Karpas-422 (cell line): ENCODE data around the gene TRABD2B. TPM values are rescaled to one million over a fixed set of nuclear protein-coding genes. Genes with fewer than 3 reads are reported as not detected.

ENCODE experiments used
- DNase-seq: peaks from one replicate; pipeline ENCODE4 v3.0.0-alpha.2; 2015
- H2AFZ ChIP-seq: fragments of 200-600 bp; sonication (generic); 2 replicates; pipeline ENCODE4 v1.6.1; 2014; ENCODE audit warnings: antibody characterized with exemption, low read length, mixed read lengths
- H3K27ac ChIP-seq: fragments of 200-600 bp; sonication (generic); 2 replicates; pipeline ENCODE4 v1.5.1; 2014; ENCODE audit warnings: mild to moderate bottlenecking, low read length, moderate library complexity
- H3K27me3 ChIP-seq: fragments of 200-600 bp; sonication (generic); 2 replicates; pipeline ENCODE4 v1.6.1; 2014; ENCODE audit warnings: low read length, mixed read lengths
- H3K36me3 ChIP-seq: fragments of 200-600 bp; sonication (generic); 2 replicates; pipeline ENCODE4 v1.6.1; 2014; ENCODE audit warnings: low read length, mixed read lengths; ENCODE audit not compliant: insufficient read depth
- H3K4me1 ChIP-seq: fragments of 200-600 bp; sonication (generic); 2 replicates; pipeline ENCODE4 v1.6.1; 2014; ENCODE audit warnings: mild to moderate bottlenecking, low read length, mixed read lengths
- H3K4me2 ChIP-seq: fragments of 200-600 bp; sonication (generic); 2 replicates; pipeline ENCODE4 v1.6.1; 2014; ENCODE audit warnings: low read length, low read depth, mild to moderate bottlenecking; ENCODE audit not compliant: poor library complexity, severe bottlenecking
- H3K4me3 ChIP-seq: fragments of 200-600 bp; sonication (generic); 2 replicates; pipeline ENCODE4 v1.5.1; 2014; ENCODE audit warnings: mild to moderate bottlenecking, antibody characterized with exemption, low read length, mixed read lengths
- H3K79me2 ChIP-seq: fragments of 200-600 bp; sonication (generic); 2 replicates; pipeline ENCODE4 v1.6.1; 2014; ENCODE audit warnings: mild to moderate bottlenecking, low read length, mixed read lengths
- H3K9ac ChIP-seq: fragments of 200-600 bp; sonication (generic); 2 replicates; pipeline ENCODE4 v1.6.0; 2014; ENCODE audit warnings: low read length
- H3K9me2 ChIP-seq: fragments of 200-600 bp; sonication (generic), shearing (Covaris generic); replicated peaks from 2 replicates; pipeline ENCODE4 v1.6.0; 2014; ENCODE audit warnings: mild to moderate bottlenecking, low read length, moderate library complexity; ENCODE audit not compliant: insufficient read depth
- H3K9me3 ChIP-seq: fragments of 300-700, 200-600 bp; sonication (generic); 2 replicates; pipeline ENCODE4 v1.6.1; 2014; ENCODE audit warnings: low read length, mixed read lengths
- H4K20me1 ChIP-seq: fragments of 200-600 bp; sonication (generic); 2 replicates; pipeline ENCODE4 v1.6.1; 2014; ENCODE audit warnings: mild to moderate bottlenecking, antibody characterized with exemption, low read length, low read depth; ENCODE audit not compliant: insufficient read depth
- total RNA-seq: library from RNA; depleted of rRNA; stranded (reverse); fragments of >200 nt; shearing (Covaris generic); gene quantifications from 2 replicates; pipeline ENCODE4 v1.2.3, GENCODE V29; 2014; ENCODE audit warnings: low replicate concordance

TRABD2B gene
- total RNA-seq, 1 experiment from 2014 or later = not detected

- no peak overlapping the region for H3K4me2 ChIP-seq
- no peaks in the 10 kb centered on the region for H3K9me3 ChIP-seq
- H3K36me3 ChIP-seq = no peaks in the 10 kb centered on the region
These were observed 177.7 kb downstream of the TRABD2B start for GRCh38 chr1:47819574-47819888.

GRCh38 chr1:47818682-47819573 is 178.3 kb downstream of the TRABD2B start:
- no peaks in the 10 kb centered on the region for H3K9me2 ChIP-seq
- H2AFZ ChIP-seq = no peak overlapping the region
- DNase-seq = no peak
- H4K20me1 ChIP-seq = no peaks in the 10 kb centered on the region
- no peak overlapping the region for H3K27ac ChIP-seq
- no peak overlapping the region for H3K9ac ChIP-seq
- H3K4me2 ChIP-seq = no peak overlapping the region
- H3K79me2 ChIP-seq = no peaks in the 10 kb centered on the region
- no peaks in the 10 kb centered on the region for H3K9me3 ChIP-seq
- no peaks in the 10 kb centered on the region for H3K4me1 ChIP-seq
- no peak overlapping the region for H3K4me3 ChIP-seq
- H3K36me3 ChIP-seq = no peaks in the 10 kb centered on the region
- no peaks in the 10 kb centered on the region for H3K27me3 ChIP-seq

More at GRCh38 chr1:47819574-47819888, 177.7 kb downstream of the TRABD2B start:
- Histone ChIP-seq H3K9ac (no peak overlapping the region), H3K9me2 (no peaks in the 10 kb centered on the region), H3K4me1 (no peaks in the 10 kb centered on the region), H3K27ac (no peak overlapping the region), H3K4me3 (no peak overlapping the region), H3K27me3 (no peaks in the 10 kb centered on the region), H3K79me2 (no peaks in the 10 kb centered on the region), H4K20me1 (no peaks in the 10 kb centered on the region), H2AFZ (no peak overlapping the region)
- DNase-seq = no peak

GRCh38 chr1:47817861-47818260 is 179.3 kb downstream of the TRABD2B start:
- no peak overlapping the region for H3K9ac ChIP-seq
- no peak for DNase-seq
- no peaks in the 10 kb centered on the region for H3K79me2 ChIP-seq

GRCh38 chr1:47816325-47817071 is 180.7 kb downstream of the TRABD2B start:
- no peak for DNase-seq
- Histone ChIP-seq H3K4me1 (no peaks in the 10 kb centered on the region), H3K4me3 (no peak overlapping the region), H2AFZ (no peak overlapping the region), H3K9ac (no peak overlapping the region), H3K9me3 (no peaks in the 10 kb centered on the region), H3K9me2 (no peaks in the 10 kb centered on the region), H3K36me3 (no peaks in the 10 kb centered on the region), H3K27ac (no peak overlapping the region), H3K27me3 (no peaks in the 10 kb centered on the region), H3K79me2 (no peaks in the 10 kb centered on the region), H3K4me2 (no peak overlapping the region), H4K20me1 (no peaks in the 10 kb centered on the region)

More at GRCh38 chr1:47817861-47818260, 179.3 kb downstream of the TRABD2B start:
- Histone ChIP-seq H3K9me2 (no peaks in the 10 kb centered on the region), H3K27me3 (no peaks in the 10 kb centered on the region), H4K20me1 (no peaks in the 10 kb centered on the region), H3K9me3 (no peaks in the 10 kb centered on the region), H3K36me3 (no peaks in the 10 kb centered on the region), H3K4me2 (no peak overlapping the region), H3K4me1 (no peaks in the 10 kb centered on the region), H3K27ac (no peak overlapping the region), H3K4me3 (no peak overlapping the region), H2AFZ (no peak overlapping the region)

- Histone ChIP-seq H3K27ac (no peak overlapping the region), H2AFZ (no peak overlapping the region), H4K20me1 (no peaks in the 10 kb centered on the region), H3K4me3 (no peak overlapping the region), H3K4me1 (no peaks in the 10 kb centered on the region), H3K79me2 (no peaks in the 10 kb centered on the region), H3K9me2 (no peaks in the 10 kb centered on the region), H3K9me3 (no peaks in the 10 kb centered on the region), H3K4me2 (no peak overlapping the region), H3K36me3 (no peaks in the 10 kb centered on the region), H3K27me3 (no peaks in the 10 kb centered on the region), H3K9ac (no peak overlapping the region)
- DNase-seq = no peak
These were observed 182.4 kb downstream of the TRABD2B start for GRCh38 chr1:47814612-47815395.

- Histone ChIP-seq H4K20me1 (no peaks in the 10 kb centered on the region), H2AFZ (no peak overlapping the region), H3K27me3 (no peaks in the 10 kb centered on the region), H3K27ac (no peak overlapping the region), H3K79me2 (no peaks in the 10 kb centered on the region), H3K9me2 (no peaks in the 10 kb centered on the region), H3K4me1 (no peaks in the 10 kb centered on the region), H3K9ac (no peak overlapping the region), H3K9me3 (no peaks in the 10 kb centered on the region), H3K36me3 (no peaks in the 10 kb centered on the region), H3K4me3 (no peak overlapping the region), H3K4me2 (no peak overlapping the region)
- DNase-seq = no peak
These were observed 183.2 kb downstream of the TRABD2B start for GRCh38 chr1:47813970-47814369.

GRCh38 chr1:47812904-47813514 is 184.2 kb downstream of the TRABD2B start:
- Histone ChIP-seq H3K9me3 (no peaks in the 10 kb centered on the region), H3K4me1 (no peaks in the 10 kb centered on the region), H3K9ac (no peak overlapping the region), H3K27ac (no peak overlapping the region), H3K4me2 (no peak overlapping the region), H3K27me3 (no peaks in the 10 kb centered on the region), H4K20me1 (no peaks in the 10 kb centered on the region), H3K9me2 (no peaks in the 10 kb centered on the region), H3K4me3 (no peak overlapping the region), H3K79me2 (no peaks in the 10 kb centered on the region), H3K36me3 (no peaks in the 10 kb centered on the region), H2AFZ (no peak overlapping the region)
- DNase-seq = no peak
